Neural progenitor cell (in vitro differentiated cells): ENCODE data around the gene TSC2.
"Not testable (repeated sequence)": the region's sequence is repeated elsewhere in the genome, so short reads cannot be mapped to it uniquely, and the experiment has no call there.

Experiments
- EZH2 ChIP-seq: fragments of 200-600 bp; sonication (generic); IDR thresholded peaks from 2 replicates; pipeline ENCODE4 v1.6.1; 2017; ENCODE audit warnings: antibody characterized with exemption, mild to moderate bottlenecking, moderate library complexity
- EZH2phosphoT487 ChIP-seq: fragments of 200-600 bp; sonication (generic); IDR thresholded peaks from 2 replicates; pipeline ENCODE4 v1.6.1; 2017; ENCODE audit warnings: antibody characterized with exemption
- TF ChIP-seq, protein P1 (sequence below): fragments of 200-600 bp; sonication (generic); IDR thresholded peaks from 2 replicates; pipeline ENCODE4 v1.5.1; 2017; ENCODE audit warnings: antibody characterized with exemption, mild to moderate bottlenecking

DNA sequence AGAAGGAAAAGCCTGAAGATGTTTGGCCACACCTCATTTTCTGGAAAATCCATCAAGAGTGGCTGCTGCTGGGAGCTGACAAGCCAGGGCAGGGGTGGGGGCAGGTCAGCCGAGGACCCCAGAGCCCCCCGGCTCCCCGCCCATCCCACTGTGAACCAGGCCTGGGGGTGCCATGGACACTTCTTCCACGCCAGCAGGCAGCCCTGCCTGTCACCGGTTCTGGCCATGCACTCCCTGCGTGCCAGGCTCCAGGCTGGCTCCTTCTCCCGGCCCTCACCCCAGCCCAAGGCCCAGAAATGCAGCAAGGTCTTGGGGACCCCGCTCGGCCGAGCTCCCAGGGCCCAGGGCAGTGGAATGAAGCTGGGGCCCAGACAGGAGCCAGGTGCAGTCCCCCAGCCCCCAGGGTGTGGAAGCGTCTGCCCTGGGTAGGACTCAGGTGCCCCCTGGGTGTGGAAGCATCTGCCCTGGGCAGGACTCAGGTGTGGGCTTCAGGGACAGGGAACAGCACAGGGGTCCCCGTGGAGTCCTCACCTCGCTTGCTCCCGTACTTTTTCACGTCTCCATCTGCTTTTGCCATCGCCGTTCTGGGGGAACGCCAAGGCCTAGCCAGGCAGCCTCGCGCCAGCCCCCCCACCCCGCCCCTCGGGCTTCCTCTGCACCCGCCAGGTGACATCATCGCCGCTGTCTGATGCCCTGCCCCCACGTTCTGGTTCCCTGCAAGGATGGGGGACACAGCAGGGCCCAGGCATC is 75.3 kb downstream of the TSC2 start:
- TF ChIP-seq, protein P1, sequence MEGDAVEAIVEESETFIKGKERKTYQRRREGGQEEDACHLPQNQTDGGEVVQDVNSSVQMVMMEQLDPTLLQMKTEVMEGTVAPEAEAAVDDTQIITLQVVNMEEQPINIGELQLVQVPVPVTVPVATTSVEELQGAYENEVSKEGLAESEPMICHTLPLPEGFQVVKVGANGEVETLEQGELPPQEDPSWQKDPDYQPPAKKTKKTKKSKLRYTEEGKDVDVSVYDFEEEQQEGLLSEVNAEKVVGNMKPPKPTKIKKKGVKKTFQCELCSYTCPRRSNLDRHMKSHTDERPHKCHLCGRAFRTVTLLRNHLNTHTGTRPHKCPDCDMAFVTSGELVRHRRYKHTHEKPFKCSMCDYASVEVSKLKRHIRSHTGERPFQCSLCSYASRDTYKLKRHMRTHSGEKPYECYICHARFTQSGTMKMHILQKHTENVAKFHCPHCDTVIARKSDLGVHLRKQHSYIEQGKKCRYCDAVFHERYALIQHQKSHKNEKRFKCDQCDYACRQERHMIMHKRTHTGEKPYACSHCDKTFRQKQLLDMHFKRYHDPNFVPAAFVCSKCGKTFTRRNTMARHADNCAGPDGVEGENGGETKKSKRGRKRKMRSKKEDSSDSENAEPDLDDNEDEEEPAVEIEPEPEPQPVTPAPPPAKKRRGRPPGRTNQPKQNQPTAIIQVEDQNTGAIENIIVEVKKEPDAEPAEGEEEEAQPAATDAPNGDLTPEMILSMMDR: not testable (repeated sequence)
- TF ChIP-seq EZH2phosphoT487, EZH2: not testable (repeated sequence)
